Measurements from ENCODE around the gene OR7C1.
"Not testable (repeated sequence)": the region's sequence is repeated elsewhere in the genome, so short reads cannot be mapped to it uniquely, and the experiment has no call there.

The OR7C1 gene
- 0 to 0.25 (median 0) reads per million in 18 experiments for total RNA-seq

DNA sequence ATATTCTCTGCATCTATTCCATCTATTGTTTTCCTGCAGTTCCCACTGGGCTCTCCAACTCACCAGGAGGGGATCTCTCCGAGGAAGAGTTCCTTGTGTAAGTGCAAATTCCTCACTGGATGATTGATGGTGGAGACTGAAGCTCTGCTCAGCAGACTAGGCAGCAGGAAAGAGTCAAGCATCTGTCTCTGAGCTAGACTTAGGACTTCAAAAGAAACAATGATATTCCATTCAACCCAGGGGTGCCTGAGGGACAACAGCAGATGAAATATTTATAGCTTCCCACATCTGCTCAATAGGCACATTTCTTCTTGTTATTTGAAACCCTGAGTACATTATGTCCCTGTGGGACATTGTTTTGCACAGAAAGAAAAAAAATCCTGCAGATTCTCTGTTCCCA, at the start of gene OR7C1, which contains the start of gene OR7A5:
OR7C1 (minus strand) TSS at position 175 of the 400 bp plus-strand sequence. CDS start 35,049 bp downstream, outside the sequence.
OR7A5 (minus strand) TSS at position 175 of the 400 bp plus-strand sequence. CDS start 6,944 bp downstream, outside the sequence.
- DNase-seq, result no peak

DNA sequence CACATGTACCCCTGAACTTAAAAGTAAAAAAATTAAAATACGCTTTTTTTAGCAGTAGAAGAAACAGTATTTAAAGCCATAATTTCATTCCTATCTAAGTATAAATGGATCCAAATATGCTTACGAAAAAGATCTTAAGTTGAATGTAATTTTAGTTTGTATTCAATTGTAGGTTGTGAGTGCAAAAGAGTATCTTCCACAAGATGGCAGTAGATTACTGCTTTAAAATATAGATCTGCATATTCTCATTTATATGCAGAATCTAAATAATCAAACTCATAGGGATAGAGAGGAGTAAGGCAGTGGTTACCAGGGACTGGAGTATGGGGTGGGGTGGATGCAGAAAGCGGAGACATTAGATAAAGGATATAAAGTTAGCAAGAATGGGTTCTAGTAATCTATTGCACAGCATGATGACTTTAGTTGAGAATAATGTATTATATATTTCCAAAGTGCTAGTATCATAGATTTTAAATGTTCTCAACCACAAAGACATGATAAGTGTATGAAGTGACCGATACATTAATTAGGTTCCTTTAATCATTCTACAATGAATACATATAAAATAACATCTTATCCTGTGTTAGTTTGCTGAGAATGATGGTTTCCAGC, 36.7 kb upstream of the OR7C1 start:
- DNase-seq, result peak; percentile 13 to 50

DNA sequence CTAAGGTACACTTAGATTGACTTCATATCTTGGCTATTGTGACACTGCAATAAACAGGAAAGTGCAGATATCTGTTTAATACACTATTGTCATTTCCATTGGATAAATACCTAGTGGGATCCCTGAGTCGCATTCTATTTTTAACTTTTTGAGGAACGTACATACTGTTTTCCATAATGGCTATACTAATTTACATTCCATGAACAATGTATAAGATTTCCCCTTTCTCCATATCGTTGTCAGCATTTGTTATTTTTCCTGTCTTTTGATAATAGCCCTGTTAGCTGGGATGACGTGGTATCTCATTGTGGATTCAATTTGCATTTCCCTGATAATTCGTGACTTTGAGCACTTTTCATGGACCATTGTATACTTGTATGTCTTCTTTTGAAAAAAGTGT, 33.5 kb upstream of the OR7C1 start:
- DNase-seq, result no peak

- DNase-seq, result no peak
Observed at GRCh38 chr19:14848822-14849221, 13.8 kb upstream of the OR7C1 start, which contains the start of gene OR7A10. Gene OR7A10 (minus strand): TSS chr19:14848922. CDS start chr19:14841877, 7,045 bp downstream.

GRCh38 chr19:14843578-14843977, 8.6 kb upstream of the OR7C1 start:
- DNase-seq, result no peak

GRCh38 chr19:14843169-14843568, 8.2 kb upstream of the OR7C1 start:
- DNase-seq, result no peak

DNA sequence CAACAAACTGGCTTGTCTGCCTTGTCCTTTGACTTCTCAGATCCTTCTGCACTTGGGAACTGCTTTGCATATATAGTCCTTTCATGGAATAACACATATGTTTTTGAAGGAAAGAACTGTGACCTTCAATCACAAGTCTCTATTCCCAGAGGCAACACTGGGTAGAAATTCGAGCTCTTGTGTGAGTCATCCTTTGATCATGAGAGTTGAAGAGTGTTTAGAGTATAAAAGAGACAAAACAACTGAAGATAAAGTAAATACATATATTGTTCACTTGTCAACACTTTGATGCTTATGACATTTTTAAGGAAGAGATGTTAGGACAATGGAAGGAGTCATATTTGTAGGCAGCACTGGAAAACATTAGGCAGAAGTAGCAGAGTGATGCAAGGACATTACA, 5.2 kb upstream of the OR7C1 start:
- no peak for DNase-seq

GRCh38 chr19:14837391-14837790, 2.4 kb upstream of the OR7C1 start:
- no peak for DNase-seq

DNA sequence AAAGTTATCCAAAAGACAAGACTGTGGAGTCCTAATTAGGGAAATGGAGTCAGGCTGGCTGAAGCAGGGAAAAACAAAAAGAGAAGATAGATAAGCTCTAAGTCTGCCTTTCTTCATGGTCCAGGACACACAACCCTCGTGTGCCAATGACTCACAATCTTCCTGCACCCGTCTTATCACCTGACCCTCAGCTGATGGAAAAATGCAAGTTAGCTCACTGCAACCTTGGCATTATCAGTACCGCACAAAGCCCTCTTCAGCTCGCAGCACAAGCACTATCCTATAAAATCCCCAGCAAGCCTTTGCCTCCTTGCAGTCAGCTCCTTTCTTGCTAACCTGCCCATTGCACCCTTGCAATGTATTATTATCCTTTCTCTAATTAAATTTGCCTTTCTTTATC, 4.3 kb downstream of the OR7C1 start:
- peak in 1 of 2 donors; percentile 2 for DNase-seq

DNA sequence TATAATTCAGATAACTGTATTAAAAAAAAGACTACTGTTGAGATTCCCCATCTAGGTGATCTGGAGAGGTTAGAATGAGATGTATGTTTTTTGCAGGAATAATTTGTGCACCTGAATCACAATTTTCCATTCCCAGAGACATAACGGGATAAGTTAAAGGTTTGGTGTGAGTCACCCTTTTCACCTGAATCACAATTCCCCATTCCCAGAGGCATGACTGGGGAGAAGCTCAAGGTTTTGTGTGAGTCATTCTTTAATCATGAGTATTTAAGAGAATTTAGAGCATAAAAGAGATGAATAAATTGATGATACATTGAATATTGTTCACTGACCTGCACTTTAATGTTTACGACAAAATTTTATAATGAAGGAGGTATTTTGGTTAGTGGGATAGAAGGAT, 9.0 kb downstream of the OR7C1 start:
- DNase-seq, result no peak

GRCh38 chr19:14821937-14822336, 13.0 kb downstream of the OR7C1 start:
- peak; percentile 55 to 64 for DNase-seq

GRCh38 chr19:14818588-14818987, 16.4 kb downstream of the OR7C1 start:
- no peak for DNase-seq

DNA sequence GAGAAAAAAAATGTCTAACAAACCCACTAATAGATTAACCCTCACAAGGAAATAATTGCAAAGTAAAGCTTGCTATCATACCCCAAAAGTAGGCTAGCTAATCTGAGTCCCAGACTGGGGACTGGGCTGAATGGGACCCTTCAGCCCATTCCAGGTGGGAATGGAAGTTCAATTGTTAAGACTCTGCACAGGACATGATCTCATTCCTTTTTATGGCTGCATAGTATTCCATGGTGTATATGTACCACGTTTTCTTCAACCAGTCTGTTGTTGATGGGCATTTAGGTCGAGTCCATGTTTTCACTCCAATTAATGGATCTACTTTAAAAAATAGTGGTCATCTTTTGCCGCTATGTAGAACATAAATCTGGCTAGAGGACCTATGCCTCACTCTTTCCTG, 17.9 kb downstream of the OR7C1 start:
- no peak for DNase-seq

DNA sequence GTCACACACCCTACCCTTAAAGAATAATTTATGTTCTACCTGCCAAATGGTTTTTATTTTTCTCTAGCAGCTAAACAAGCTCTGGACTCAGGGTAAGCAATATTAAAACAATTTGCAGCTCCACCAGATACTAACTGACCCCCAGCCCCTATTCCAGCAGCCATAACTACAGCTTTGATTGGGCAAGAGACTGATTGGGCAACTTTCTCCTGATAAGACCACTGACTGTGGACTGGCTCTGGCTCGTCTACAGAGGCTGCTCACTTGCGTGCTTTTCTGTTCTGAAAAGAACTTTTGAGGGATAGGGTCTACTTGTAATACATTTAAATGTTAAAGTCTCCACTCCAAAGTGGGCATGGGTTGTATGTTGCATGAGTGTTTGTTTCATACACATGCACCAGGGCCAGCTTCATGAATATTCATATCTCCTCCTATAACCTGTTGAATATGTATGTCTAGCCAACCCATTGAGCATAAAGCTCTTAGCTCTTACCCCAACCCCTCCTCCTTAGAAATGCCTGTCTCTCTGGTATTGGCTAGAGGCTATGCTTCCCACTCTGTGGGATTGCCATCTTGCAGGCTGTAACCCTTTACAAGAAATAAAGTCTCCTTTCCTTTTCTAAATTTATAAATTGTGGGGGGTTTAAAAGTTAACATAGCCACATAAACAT, 19.9 kb downstream of the OR7C1 start:
- no peak for DNase-seq

DNA sequence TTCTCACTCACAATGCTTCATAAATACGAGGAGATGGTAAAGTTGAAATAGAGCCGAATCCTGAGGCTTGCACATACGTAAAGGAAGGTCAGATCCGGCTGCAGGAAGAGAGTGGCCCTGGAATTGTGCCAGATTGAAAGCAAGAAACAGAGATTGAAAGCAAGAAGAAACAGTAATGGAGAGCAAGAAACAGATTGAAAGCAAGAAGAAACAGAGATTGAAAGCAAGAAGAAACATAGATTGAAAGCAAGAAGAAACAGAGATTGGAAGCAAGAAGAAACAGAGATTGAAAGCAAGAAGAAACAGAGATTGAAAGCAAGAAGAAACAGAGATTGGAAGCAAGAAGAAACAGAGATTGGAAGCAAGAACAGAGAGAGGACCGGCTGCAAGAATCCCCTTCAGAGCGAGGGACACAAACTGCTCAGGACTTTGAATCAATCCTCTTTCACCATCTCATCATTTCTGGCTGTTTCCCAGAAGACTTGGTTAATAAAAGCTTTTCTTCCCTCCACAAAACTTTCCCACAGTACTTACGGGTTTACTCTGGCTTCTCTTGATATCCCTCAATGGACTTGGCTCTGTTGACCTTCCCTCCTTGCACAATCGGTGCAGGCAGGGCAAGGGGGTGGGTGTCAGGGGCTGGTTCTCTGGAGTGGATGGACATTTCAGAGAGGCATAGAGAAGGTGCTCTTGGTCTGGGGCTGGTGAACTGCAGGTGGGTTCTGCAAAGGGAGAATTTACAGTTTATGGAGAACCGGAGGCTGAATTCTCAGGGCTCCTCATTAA, 25.5 kb downstream of the OR7C1 start:
- no peak for DNase-seq

DNA sequence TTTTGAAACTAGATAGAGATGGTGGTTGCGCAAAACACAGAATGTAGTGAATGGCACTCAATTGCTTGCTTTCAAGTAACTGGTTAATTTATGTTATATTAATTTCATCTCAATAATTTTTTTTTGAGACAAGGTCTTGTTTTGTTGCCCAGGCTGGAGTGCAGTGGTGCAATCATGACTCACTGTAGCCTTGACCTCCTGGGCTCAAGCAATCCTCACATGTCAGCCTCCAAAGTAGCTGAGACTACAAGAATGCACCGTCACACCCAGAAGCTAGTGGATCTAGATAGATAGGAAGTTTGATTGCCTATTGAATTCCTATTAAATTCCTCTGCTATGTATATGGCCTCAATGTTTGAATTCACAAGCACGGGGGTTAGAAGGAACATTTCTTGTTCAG, 30.2 kb downstream of the OR7C1 start:
- DNase-seq, result no peak

- no peak for DNase-seq
Observed at GRCh38 chr19:14798760-14799159, 36.2 kb downstream of the OR7C1 start.

- no peak for DNase-seq
Observed at GRCh38 chr19:14796021-14796420, 39.0 kb downstream of the OR7C1 start.

- peak; percentile 29 to 30 for DNase-seq
Observed at GRCh38 chr19:14795078-14795721, 39.8 kb downstream of the OR7C1 start.

DNA sequence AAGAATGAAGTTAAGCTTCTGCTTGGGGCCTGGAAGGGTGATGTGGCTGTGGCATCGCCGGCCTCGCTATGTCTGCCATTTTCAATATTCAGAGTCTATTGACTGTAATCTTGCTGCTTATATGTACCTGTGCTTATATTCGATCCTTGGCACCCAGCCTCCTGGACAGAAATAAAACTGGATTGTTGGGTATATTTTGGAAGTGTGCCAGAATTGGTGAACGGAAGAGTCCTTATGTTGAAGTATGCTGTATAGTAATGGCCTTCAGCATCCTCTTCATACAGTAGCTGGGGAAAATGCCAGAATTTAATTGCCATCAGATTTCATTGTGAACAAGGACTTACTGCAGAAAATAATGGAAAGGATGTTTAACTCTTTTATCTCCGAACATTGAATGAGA, 42.7 kb downstream of the OR7C1 start:
- DNase-seq, result not testable (repeated sequence)

DNA sequence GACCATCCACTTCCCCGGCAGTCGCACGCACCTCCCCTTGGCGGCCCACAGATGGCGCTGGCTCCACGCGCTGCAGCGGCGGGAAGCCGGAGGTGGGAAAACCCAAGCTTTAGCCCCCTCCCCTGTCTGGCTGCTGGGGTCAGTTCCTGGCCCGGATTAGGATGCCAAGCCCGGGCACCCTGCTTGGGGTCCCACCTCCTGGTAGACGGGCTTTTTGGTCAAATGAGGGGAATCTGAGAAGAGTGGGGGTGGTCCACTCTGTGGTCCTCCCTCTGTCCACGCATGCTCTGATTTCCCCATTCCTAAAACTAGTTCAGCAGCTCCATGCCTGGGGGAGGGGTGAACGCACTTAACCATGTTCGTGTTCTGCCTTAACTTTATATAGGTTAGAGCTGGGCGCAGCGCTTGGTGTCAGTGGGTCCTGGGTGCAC, 48.5 kb downstream of the OR7C1 start:
- DNase-seq, result peak in 1 of 2 donors; percentile 37

DNA sequence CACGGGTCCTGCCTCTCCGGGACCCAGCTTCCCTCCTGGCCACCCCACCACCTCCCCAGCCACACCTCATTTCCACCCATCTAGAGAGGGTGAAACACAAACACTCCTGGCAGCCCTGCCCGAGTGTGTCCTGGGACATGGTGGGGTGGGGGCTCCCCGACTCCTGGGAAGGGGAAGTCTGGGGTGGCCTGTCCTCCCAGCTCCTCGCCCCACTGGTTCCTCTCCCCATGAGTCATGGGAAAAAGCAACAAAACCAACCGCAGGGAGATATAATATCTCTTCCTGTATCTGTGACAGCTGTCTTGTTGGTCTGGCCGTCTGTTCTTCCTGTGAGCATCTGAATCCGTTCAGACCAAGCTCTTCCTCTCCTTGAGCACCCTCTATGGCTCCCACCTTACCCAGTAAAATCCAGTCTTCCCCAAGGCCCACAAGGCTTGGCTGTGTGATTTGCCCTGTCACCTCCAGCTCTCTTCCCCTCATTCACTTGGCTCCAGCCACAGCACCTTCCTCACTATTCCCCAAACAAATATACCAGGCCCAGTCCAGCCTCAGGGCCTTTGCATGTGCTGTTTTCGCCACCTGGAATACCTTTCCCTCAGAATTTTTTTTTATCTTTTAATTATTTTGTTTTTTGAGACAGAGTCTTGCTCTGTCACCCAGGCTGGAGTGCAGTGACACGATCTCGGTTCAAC, 49.7 kb downstream of the OR7C1 start:
- peak; percentile 95 to 96 for DNase-seq
